PC-3 (cell line): ENCODE measurements around the gene PLAAT2.
"Not testable (repeated sequence)": the region's sequence is repeated elsewhere in the genome, so short reads cannot be mapped to it uniquely, and the experiment has no call there.

ENCODE experiments used
- CTCF ChIP-seq: fragments of 300-600 bp; sonication (generic); conservative IDR thresholded peaks from 2 replicates; pipeline ENCODE4 v1.5.1; 2017; ENCODE audit warnings: antibody characterized with exemption, low read depth, mild to moderate bottlenecking, low read length
- EZH2 ChIP-seq: fragments of 300-600 bp; sonication (generic); IDR thresholded peaks from one replicate; pipeline ENCODE4 v1.6.1; 2017; ENCODE audit warnings: antibody characterized with exemption, mild to moderate bottlenecking, low read length; ENCODE audit not compliant: unreplicated experiment

DNA sequence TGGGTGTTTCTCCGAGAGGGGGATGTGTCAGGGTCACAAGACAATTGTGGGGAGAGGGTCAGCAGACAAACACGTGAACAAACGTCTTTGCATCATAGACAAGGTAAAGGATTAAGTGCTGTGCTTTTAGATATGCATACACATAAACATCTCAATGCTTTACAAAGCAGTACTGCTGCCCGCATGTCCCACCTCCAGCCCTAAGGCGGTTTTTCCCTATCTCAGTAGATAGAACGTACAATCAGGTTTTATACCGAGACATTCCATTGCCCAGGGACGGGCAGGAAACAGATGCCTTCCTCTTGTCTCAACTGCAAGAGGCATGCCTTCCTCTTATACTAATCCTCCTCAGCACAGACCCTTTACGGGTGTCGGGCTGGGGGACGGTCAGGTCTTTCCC lies 35.0 kb downstream of the PLAAT2 start:
- TF ChIP-seq CTCF, EZH2: not testable (repeated sequence)
